ENCODE results near the gene MYCBP2. TPM values are rescaled to one million over a fixed set of nuclear protein-coding genes. Genes with fewer than 3 reads are reported as not detected.
"Not testable (repeated sequence)": the region's sequence is repeated elsewhere in the genome, so short reads cannot be mapped to it uniquely, and the experiment has no call there.

MYCBP2 gene
- total RNA-seq, 1 donor from 2014 or later: 233 TPM

DNA sequence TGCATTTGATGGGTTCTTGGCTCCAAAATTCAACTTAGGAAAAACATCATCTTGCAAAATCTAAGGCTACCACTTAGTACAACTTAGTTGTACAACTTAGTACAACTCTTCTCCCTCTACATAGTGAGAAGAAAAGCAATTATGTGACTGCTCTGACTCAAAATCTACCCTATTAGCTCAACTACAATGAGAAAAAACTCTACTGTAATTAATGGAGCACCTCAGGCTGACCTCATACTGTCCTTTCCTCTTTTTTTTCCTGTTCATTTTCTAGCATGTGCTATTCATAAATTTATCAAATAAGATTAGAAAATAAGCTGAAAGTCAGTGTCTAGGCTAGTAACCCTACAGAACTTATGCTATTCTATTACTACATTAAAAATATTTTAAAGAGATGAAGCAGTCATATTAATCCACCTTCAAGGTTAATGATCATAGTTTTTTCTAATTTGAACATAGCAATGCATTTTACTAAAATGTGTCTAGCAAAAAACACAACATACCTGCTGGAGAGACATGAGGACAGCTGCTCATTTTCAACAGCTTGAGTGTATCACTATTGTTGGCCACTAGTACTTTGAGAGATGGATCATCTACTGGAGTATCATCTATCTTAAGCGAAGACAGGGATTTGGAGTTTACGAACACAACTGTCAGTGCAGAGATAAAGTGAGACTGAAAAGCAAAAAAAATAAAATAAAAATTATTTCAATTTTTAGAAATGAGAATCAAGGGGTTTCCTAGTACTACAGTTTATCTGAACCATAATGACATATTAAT, 311.8 kb downstream of the MYCBP2 start:
- H3K27me3 Mint-ChIP-seq (ENCODE audit: unreplicated experiment): no peaks in the 10 kb centered on the region
- DNase-seq: no peak
- TF ChIP-seq, protein P1, sequence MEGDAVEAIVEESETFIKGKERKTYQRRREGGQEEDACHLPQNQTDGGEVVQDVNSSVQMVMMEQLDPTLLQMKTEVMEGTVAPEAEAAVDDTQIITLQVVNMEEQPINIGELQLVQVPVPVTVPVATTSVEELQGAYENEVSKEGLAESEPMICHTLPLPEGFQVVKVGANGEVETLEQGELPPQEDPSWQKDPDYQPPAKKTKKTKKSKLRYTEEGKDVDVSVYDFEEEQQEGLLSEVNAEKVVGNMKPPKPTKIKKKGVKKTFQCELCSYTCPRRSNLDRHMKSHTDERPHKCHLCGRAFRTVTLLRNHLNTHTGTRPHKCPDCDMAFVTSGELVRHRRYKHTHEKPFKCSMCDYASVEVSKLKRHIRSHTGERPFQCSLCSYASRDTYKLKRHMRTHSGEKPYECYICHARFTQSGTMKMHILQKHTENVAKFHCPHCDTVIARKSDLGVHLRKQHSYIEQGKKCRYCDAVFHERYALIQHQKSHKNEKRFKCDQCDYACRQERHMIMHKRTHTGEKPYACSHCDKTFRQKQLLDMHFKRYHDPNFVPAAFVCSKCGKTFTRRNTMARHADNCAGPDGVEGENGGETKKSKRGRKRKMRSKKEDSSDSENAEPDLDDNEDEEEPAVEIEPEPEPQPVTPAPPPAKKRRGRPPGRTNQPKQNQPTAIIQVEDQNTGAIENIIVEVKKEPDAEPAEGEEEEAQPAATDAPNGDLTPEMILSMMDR (IDR thresholded peaks at IDR 0.05; ENCODE audit: partially characterized antibody, unreplicated experiment): no peak
- no peak overlapping the region for H3K27ac Mint-ChIP-seq (ENCODE audit: unreplicated experiment)
- H3K4me3 Mint-ChIP-seq (ENCODE audit: unreplicated experiment): no peak overlapping the region
- H3K9me3 Mint-ChIP-seq (ENCODE audit: unreplicated experiment): no peaks in the 10 kb centered on the region
- no peaks in the 10 kb centered on the region for H3K4me1 Mint-ChIP-seq (ENCODE audit: low read depth, unreplicated experiment)
- H3K36me3 Mint-ChIP-seq (ENCODE audit: unreplicated experiment): no peaks in the 10 kb centered on the region

DNA sequence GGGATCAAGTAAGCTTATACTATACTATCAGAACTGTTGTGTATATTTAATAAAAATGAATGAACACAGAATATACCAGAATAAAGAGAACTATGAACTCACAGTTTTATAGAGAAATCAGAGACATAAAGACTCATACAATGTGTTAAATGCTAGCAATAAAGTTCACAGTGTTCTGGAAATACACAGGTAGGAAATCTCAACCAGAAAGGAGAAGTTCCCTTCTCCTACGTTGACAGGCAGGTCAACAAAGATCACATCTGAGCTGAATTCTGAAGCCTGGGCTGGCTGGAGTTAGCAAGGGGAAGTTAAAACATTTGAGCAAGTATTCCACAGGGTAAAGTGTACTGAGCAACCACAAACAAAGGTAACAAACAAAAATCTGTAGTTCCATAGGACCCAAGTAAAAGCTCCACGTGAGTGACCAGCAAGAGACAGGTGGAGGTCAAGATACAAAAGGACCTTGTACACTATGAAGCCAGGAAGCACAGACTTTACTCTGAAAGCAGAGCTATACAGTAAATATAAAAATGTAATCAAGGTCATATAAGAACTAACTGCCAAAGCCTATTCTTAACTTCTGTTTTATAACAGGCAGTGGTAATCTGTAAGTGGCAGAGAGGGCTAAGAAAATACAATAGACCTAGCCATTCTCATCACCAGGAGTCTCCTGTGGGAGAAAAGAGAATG, 312.9 kb downstream of the MYCBP2 start:
- TF ChIP-seq, protein P1 (IDR thresholded peaks at IDR 0.05; ENCODE audit: partially characterized antibody, unreplicated experiment): no peak
- no peak for DNase-seq
- no peaks in the 10 kb centered on the region for H3K27me3 Mint-ChIP-seq (ENCODE audit: unreplicated experiment)
- no peak overlapping the region for H3K27ac Mint-ChIP-seq (ENCODE audit: unreplicated experiment)
- no peaks in the 10 kb centered on the region for H3K9me3 Mint-ChIP-seq (ENCODE audit: unreplicated experiment)
- H3K36me3 Mint-ChIP-seq (ENCODE audit: unreplicated experiment): no peaks in the 10 kb centered on the region
- no peak overlapping the region for H3K4me3 Mint-ChIP-seq (ENCODE audit: unreplicated experiment)
- no peaks in the 10 kb centered on the region for H3K4me1 Mint-ChIP-seq (ENCODE audit: low read depth, unreplicated experiment)

DNA sequence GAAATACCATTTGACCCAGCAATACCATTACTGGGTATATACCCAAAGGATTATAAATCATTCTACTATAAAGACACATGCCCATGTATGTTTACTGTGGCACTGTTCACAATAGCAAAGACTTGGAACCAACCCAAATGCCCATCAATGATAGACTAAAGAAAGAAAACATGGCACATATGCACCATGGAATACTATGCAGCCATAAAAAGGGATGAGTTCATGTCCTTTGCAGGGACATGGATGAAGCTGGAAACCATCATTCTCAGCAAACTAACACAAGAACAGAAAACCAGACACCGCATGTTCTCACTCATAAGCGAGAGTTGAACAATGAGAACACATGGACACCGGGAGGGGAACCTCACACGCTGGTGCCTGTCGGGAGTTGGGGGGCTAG, 317.2 kb downstream of the MYCBP2 start:
- H3K27me3 Mint-ChIP-seq (ENCODE audit: unreplicated experiment); H3K4me1 Mint-ChIP-seq (ENCODE audit: low read depth, unreplicated experiment); H3K27ac Mint-ChIP-seq (ENCODE audit: unreplicated experiment); DNase-seq; H3K9me3 Mint-ChIP-seq (ENCODE audit: unreplicated experiment); H3K36me3 Mint-ChIP-seq (ENCODE audit: unreplicated experiment); H3K4me3 Mint-ChIP-seq (ENCODE audit: unreplicated experiment): not testable (repeated sequence)

DNA sequence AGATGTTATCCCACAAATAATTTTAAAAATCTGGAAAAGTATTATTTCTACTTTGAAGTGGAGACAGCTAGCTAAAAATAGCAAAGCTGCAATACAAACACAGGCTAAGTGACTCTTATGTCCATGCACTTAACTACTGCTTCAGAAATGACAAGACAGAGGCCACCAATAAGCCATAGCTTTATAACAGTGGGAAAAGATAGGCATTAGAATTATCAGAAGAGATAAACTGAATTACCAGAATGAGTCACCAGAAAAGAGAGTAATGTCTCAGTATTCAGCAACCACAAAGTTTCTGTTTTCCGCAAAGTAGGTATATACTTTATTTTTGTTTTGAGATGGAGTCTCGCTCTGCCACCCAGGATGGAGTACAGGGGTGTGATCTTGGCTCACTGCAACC, 317.9 kb downstream of the MYCBP2 start:
- H3K4me3 Mint-ChIP-seq (ENCODE audit: unreplicated experiment): no peak overlapping the region
- no peaks in the 10 kb centered on the region for H3K4me1 Mint-ChIP-seq (ENCODE audit: low read depth, unreplicated experiment)
- no peak for DNase-seq
- H3K9me3 Mint-ChIP-seq (ENCODE audit: unreplicated experiment): no peaks in the 10 kb centered on the region
- TF ChIP-seq, protein P1 (IDR thresholded peaks at IDR 0.05; ENCODE audit: partially characterized antibody, unreplicated experiment): no peak
- H3K27me3 Mint-ChIP-seq (ENCODE audit: unreplicated experiment): no peaks in the 10 kb centered on the region
- H3K36me3 Mint-ChIP-seq (ENCODE audit: unreplicated experiment): no peaks in the 10 kb centered on the region
- H3K27ac Mint-ChIP-seq (ENCODE audit: unreplicated experiment): no peak overlapping the region

DNA sequence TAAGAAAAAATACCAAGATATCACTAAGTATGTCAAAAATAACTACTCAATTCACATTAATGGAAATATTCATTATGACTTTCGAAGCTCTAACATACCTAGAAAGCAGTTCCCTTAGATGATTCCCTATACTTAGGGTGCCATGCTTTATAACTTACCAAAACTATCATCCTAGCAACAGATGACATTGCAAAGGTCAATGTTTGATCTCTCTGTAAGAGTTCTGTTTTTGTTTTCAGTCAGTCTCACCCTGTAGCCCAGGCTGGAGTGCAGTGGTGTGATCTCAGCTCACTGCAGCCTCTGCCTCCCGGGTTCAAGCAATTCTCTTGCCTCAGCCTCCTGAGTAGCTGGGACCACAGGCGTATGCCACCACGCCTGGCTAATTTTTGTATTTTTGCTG, 318.6 kb downstream of the MYCBP2 start:
- H3K27me3 Mint-ChIP-seq (ENCODE audit: unreplicated experiment); H3K4me3 Mint-ChIP-seq (ENCODE audit: unreplicated experiment); H3K4me1 Mint-ChIP-seq (ENCODE audit: low read depth, unreplicated experiment); DNase-seq; H3K27ac Mint-ChIP-seq (ENCODE audit: unreplicated experiment); H3K9me3 Mint-ChIP-seq (ENCODE audit: unreplicated experiment); H3K36me3 Mint-ChIP-seq (ENCODE audit: unreplicated experiment): not testable (repeated sequence)

DNA sequence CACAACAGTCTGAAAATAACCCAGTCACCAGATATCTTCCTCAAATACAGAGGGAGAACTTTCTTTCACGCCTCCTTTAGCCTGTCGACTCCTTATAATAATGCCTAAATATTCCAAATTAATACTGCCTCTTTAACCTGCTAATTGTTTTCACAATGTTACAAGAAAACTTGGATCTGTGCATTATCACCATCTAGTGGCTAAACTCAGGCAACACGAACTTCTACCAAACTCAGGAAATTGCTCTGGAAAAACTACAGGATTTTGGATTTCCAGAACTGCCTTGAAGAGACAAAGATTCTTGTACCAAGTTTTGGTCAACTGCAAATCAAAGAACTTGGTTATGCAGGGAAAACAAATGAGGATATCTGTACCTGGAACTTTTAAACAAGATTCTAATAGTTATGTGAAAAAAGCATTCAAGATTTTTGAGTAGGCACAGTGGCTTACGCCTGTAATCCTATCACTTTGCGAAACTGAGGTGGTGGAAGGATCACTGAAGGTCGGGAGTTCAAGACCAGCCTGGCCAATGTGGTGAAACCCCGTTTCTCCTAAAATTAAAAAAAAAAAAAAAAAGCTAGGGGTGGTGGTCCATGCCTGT, 324.2 kb downstream of the MYCBP2 start:
- no peaks in the 10 kb centered on the region for H3K4me1 Mint-ChIP-seq (ENCODE audit: low read depth, unreplicated experiment)
- DNase-seq: no peak
- TF ChIP-seq, protein P1 (IDR thresholded peaks at IDR 0.05; ENCODE audit: partially characterized antibody, unreplicated experiment): peak; percentile 56
- H3K4me3 Mint-ChIP-seq (ENCODE audit: unreplicated experiment): no peak overlapping the region
- no peak overlapping the region for H3K27ac Mint-ChIP-seq (ENCODE audit: unreplicated experiment)
- H3K36me3 Mint-ChIP-seq (ENCODE audit: unreplicated experiment): no peaks in the 10 kb centered on the region
- H3K27me3 Mint-ChIP-seq (ENCODE audit: unreplicated experiment): no peaks in the 10 kb centered on the region
- no peaks in the 10 kb centered on the region for H3K9me3 Mint-ChIP-seq (ENCODE audit: unreplicated experiment)
